Panc1 (cell line): ENCODE results near the gene STK39. TPM values are rescaled to one million over a fixed set of nuclear protein-coding genes. Genes with fewer than 3 reads are reported as not detected.

Experiments used
- ATAC-seq: fragments of 200-7000 bp; cut with Tn5 transposase; 2 replicates; pipeline ENCODE4 v1.9.1; 2020; ENCODE audit warnings: mild to moderate bottlenecking, moderate library complexity
- BruUV-seq: library from RNA; stranded (reverse); fragments of 400-500 nt; replicated peaks from 2 replicates; lab custom pipeline; 2021; lab: Mats Ljungman, UMichigan
- CTCF ChIA-PET: fragments of 300-600 bp; sonication (Branson Sonifier 250); formaldehyde crosslinking; loops from one replicate; lab custom pipeline; 2022; ENCODE audit warnings: antibody characterized with exemption; lab: Charles Lee
- POLR2A ChIA-PET: fragments of 300-600 bp; sonication (Branson Sonifier 250); formaldehyde crosslinking; loops from one replicate; lab custom pipeline; 2022; ENCODE audit warnings: antibody characterized with exemption; lab: Charles Lee
- DNase-seq: peaks from one replicate; pipeline ENCODE4 v3.0.0-alpha.2; 2010; ENCODE audit warnings: low read depth, low spot score
- H3K27ac ChIP-seq: 2 replicates; pipeline ENCODE4 v1.5.1; 2011; ENCODE audit warnings: mild to moderate bottlenecking, low read length, inconsistent platforms
- H3K27me3 ChIP-seq: fragments of 200-500 bp; sonication (Bioruptor generic); 2 replicates; pipeline ENCODE4 v1.6.0; 2014; ENCODE audit warnings: low read length, inconsistent platforms; ENCODE audit not compliant: control insufficient read depth, insufficient read depth
- H3K36me3 ChIP-seq: fragments of 200-500 bp; sonication (Bioruptor generic); 2 replicates; pipeline ENCODE4 v1.5.1; 2014; ENCODE audit warnings: inconsistent platforms, mild to moderate bottlenecking, low read length, moderate library complexity; ENCODE audit not compliant: control insufficient read depth, insufficient read depth
- H3K4me1 ChIP-seq: 2 replicates; pipeline ENCODE4 v1.5.1; 2011; ENCODE audit warnings: inconsistent platforms, mild to moderate bottlenecking, low read length, moderate library complexity; ENCODE audit not compliant: control insufficient read depth, insufficient read depth
- H3K4me3 ChIP-seq, 2 experiments: 2 replicates each; pipeline ENCODE4 v1.5.1; 2011 to 2012; ENCODE audit warnings: low read depth in 2 of 2, low read length in 2 of 2, mild to moderate bottlenecking in 2 of 2, inconsistent platforms in 1 of 2, moderate library complexity in 1 of 2
- H3K9me3 ChIP-seq: fragments of 200-500 bp; sonication (Bioruptor generic); 2 replicates; pipeline ENCODE4 v1.5.1; 2014; ENCODE audit warnings: low read depth, mild to moderate bottlenecking, inconsistent platforms, low read length, moderate library complexity; ENCODE audit not compliant: control insufficient read depth, insufficient read depth
- CTCF ChIP-seq: fragments of 450-650 bp; IDR thresholded peaks from 2 replicates; pipeline ENCODE4 v1.5.1; 2017; ENCODE audit warnings: mild to moderate bottlenecking
- POLR2AphosphoS5 ChIP-seq: IDR thresholded peaks from 2 replicates; pipeline ENCODE4 v1.6.1; 2012; ENCODE audit warnings: mild to moderate bottlenecking, low read depth, low read length, moderate library complexity
- SIN3A ChIP-seq: IDR thresholded peaks from 2 replicates; pipeline ENCODE4 v1.6.1; 2012; ENCODE audit warnings: low read depth, mild to moderate bottlenecking, low read length, moderate library complexity, borderline replicate concordance; ENCODE audit not compliant: insufficient read depth
- TCF7L2 ChIP-seq: IDR thresholded peaks from 2 replicates; pipeline ENCODE4 v1.6.1; 2011; ENCODE audit warnings: mild to moderate bottlenecking, low read depth, low read length, inconsistent platforms
- in situ Hi-C: cut with HindIII; loops from 2 replicates; pipeline ENCODE4 v1.10.0; 2016; ENCODE audit warnings: low sequenced_read_pairs, low pct_unique_long_range_greater_than_20kb
- intact Hi-C: fragments of 100-400 bp; cut with micrococcal nuclease; formaldehyde crosslinking; loops from one replicate; pipeline ENCODE4 v1.10.0; 2022; ENCODE audit not compliant: unreplicated experiment
- total RNA-seq: library from RNA; stranded (reverse); gene quantifications from one replicate; pipeline ENCODE4 v1.2.1, GENCODE V29; 2021; ENCODE audit not compliant: unreplicated experiment
- TF ChIP-seq, protein P1 (sequence below), 2 experiments: IDR thresholded peaks; 2 replicates each; pipeline ENCODE4 v1.6.1; 2011 to 2012; ENCODE audit warnings: low read depth in 2 of 2, control low read depth in 1 of 2, low read length in 1 of 2, mild to moderate bottlenecking in 1 of 2, moderate library complexity in 1 of 2; ENCODE audit not compliant: insufficient read depth in 1 of 2

Gene STK39
- total RNA-seq, 1 experiment from 2014 or later: 14.0 TPM

DNA sequence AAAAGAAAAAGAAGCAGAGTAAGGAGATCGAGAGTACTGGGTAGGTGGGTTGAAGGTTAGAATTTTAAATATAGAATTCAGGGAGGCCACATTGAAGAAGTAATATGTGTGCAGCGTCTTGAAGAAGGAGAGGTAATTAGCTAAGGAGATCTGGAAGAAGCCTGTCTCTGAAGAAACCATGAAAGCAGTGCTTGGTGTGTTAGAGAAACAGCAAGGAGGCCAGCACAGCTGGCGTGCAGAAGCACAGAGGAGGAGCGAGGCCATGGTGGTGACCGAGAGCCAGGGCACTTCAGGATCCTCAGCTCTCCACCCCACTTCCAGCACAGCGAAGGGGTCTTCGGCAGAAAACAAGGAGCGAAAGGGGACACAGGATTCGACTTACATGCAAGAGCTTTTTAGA lies 305.8 kb downstream of the STK39 start:
- ATAC-seq: no peak
- TF ChIP-seq CTCF (no peak), SIN3A (no peak), TCF7L2 (no peak), POLR2AphosphoS5 (no peak)
- TF ChIP-seq, protein P1, sequence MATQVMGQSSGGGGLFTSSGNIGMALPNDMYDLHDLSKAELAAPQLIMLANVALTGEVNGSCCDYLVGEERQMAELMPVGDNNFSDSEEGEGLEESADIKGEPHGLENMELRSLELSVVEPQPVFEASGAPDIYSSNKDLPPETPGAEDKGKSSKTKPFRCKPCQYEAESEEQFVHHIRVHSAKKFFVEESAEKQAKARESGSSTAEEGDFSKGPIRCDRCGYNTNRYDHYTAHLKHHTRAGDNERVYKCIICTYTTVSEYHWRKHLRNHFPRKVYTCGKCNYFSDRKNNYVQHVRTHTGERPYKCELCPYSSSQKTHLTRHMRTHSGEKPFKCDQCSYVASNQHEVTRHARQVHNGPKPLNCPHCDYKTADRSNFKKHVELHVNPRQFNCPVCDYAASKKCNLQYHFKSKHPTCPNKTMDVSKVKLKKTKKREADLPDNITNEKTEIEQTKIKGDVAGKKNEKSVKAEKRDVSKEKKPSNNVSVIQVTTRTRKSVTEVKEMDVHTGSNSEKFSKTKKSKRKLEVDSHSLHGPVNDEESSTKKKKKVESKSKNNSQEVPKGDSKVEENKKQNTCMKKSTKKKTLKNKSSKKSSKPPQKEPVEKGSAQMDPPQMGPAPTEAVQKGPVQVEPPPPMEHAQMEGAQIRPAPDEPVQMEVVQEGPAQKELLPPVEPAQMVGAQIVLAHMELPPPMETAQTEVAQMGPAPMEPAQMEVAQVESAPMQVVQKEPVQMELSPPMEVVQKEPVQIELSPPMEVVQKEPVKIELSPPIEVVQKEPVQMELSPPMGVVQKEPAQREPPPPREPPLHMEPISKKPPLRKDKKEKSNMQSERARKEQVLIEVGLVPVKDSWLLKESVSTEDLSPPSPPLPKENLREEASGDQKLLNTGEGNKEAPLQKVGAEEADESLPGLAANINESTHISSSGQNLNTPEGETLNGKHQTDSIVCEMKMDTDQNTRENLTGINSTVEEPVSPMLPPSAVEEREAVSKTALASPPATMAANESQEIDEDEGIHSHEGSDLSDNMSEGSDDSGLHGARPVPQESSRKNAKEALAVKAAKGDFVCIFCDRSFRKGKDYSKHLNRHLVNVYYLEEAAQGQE (IDR thresholded peaks at IDR 0.05; ENCODE audit: insufficient read depth in 1 of 2, low read depth in 2 of 2, low read length in 1 of 2): no peak
- Histone ChIP-seq H3K9me3 (no peaks in the 10 kb centered on the region), H3K27me3 (peaks cover 9% of the 10 kb centered on the region; the same call in 1 of the 2 replicates), H3K4me3 (no peak overlapping the region), H3K27ac (no peak overlapping the region), H3K36me3 (no peaks in the 10 kb centered on the region), H3K4me1 (no peaks in the 10 kb centered on the region)
- POLR2A ChIA-PET: no interaction called here
- no TSS peak for BruUV-seq
- in situ Hi-C loops: no loop called here
- CTCF ChIA-PET: no interaction called here
- intact Hi-C loops: no loop called here
- no peak for DNase-seq

DNA sequence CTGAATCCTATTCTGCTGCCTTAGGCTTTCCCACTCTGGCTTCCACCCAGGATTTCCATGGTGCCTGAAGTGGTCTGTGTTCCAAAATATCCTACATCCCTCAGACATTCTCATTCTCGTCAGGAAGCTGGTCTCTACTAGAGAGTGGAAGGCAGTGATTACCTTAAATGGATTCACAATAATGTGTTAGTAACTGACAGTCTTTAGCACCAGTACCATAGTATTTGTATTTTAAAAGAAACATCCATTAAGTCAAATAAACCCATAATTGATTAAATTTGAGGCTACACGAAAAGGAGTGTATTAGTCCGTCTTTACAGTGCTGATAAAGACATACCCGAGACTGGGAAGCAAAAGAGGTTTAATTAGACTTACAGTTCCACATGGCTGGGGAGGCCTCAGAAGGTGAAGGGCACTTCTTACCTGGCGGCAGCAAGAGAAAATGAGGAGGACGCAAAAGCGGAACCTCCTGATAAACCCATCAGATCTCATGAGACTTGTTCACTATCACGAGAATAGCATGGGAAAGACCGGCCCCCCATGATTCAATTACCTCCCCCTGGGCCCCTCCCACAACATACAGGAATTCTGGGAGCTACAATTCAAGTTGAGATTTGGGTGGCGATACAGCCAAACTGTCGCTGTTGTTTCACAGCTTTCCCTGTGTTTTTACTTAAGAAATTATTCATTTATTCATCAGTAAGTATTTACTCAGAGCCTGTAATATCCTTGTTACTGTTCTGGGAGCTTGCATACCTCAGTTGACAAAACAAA lies 306.5 kb downstream of the STK39 start:
- Histone ChIP-seq H3K9me3 (no peaks in the 10 kb centered on the region), H3K4me1 (no peaks in the 10 kb centered on the region), H3K27me3 (peaks cover 9% of the 10 kb centered on the region; the same call in 1 of the 2 replicates), H3K4me3 (no peak overlapping the region), H3K27ac (no peak overlapping the region), H3K36me3 (no peaks in the 10 kb centered on the region)
- ATAC-seq (no peak), DNase-seq (no peak)
- TF ChIP-seq, protein P1 (IDR thresholded peaks at IDR 0.05; ENCODE audit: insufficient read depth in 1 of 2, low read depth in 2 of 2, low read length in 1 of 2): no peak
- TF ChIP-seq SIN3A (no peak), CTCF (no peak), TCF7L2 (no peak), POLR2AphosphoS5 (no peak)
- ChIA-PET CTCF (no interaction called here), POLR2A (no interaction called here)
- intact Hi-C loops: no loop called here
- in situ Hi-C loops: no loop called here
- BruUV-seq: no TSS peak
